Renal cortical epithelial cell (primary cell): ENCODE measurements around the gene DDX39A. TPM values are rescaled to one million over a fixed set of nuclear protein-coding genes. Genes with fewer than 3 reads are reported as not detected.
A peak's percentile ranks its signal among the peaks of the same experiment; 100 is the strongest.
"Not testable (repeated sequence)": the region's sequence is repeated elsewhere in the genome, so short reads cannot be mapped to it uniquely, and the experiment has no call there.

Source experiments
- DNase-seq: peaks from one replicate; pipeline ENCODE4 v3.0.0-alpha.2; 2011; ENCODE audit warnings: low read depth
- total RNA-seq: library from RNA; depleted of rRNA; stranded (reverse); fragments of >200 nt; gene quantifications from 2 replicates; pipeline ENCODE4 v1.2.3, GENCODE V29; 2014

Gene DDX39A
- total RNA-seq, 1 donor from 2014 or later: 32.6 TPM

- DNase-seq: no peak
Observed at GRCh38 chr19:14408491-14409145, 10.5 kb downstream of the DDX39A start.

DNA sequence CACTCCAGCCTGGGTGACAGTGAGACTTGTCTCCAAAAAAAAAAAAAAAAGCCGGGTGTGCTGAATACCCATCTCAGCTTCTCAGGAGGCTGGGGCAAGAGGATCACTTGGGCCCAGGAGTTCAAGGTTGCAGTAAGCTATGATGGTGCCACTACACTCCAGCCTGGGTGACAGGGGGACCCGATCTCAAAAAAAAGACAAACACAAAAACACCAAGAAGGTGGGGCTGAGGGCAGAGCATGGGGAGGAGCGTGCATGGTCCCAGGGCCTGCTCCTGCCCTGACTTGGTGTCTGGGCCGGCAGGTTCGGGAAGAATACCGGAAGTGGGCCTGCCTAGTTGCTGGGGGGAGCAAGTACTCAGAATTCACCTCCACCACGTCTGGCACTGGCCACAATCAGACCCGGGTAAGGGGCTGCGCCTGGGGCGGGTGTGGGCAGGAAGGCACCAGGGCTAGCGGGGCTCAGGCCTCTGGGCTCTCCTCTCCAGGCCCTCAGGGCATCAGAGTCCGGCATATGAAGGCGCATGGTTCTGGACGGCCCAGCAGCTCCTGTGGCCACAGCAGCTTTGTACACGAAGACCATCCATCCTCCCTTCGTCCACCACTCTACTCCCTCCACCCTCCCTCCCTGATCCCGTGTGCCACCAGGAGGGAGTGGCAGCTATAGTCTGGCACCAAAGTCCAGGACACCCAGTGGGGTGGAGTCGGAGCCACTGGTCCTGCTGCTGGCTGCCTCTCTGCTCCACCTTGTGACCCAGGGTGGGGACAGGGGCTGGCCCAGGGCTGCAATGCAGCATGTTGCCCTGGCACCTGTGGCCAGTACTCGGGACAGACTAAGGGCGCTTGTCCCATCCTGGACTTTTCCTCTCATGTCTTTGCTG is 11.3 kb downstream of the DDX39A start:
- DNase-seq: no peak

DNA sequence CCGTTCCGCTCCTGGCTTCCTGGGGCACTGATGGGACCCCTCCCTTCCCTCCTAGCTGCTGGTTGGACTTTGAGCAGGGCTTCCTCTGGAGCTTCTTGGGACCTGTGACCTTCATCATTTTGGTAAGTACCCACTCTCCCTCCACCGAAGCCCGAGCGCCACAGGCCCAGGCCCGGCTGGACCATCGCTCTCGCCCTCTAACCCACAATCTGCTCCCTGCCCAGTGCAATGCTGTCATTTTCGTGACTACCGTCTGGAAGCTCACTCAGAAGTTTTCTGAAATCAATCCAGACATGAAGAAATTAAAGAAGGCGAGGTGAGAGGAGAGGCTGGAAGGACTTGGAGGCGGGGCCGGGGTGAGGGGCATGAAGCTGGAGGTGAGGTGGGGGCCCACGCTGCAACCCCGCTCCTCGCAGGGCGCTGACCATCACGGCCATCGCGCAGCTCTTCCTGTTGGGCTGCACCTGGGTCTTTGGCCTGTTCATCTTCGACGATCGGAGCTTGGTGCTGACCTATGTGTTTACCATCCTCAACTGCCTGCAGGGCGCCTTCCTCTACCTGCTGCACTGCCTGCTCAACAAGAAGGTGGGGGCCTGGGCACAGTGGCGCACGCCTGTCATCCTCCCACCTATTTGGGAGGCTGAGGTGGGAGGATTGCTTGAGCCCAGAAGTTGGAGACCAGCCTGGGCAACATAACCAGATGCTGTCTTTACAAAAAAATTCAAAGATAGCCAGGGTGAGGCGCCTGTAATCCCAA is 12.3 kb downstream of the DDX39A start:
- DNase-seq: no peak

DNA sequence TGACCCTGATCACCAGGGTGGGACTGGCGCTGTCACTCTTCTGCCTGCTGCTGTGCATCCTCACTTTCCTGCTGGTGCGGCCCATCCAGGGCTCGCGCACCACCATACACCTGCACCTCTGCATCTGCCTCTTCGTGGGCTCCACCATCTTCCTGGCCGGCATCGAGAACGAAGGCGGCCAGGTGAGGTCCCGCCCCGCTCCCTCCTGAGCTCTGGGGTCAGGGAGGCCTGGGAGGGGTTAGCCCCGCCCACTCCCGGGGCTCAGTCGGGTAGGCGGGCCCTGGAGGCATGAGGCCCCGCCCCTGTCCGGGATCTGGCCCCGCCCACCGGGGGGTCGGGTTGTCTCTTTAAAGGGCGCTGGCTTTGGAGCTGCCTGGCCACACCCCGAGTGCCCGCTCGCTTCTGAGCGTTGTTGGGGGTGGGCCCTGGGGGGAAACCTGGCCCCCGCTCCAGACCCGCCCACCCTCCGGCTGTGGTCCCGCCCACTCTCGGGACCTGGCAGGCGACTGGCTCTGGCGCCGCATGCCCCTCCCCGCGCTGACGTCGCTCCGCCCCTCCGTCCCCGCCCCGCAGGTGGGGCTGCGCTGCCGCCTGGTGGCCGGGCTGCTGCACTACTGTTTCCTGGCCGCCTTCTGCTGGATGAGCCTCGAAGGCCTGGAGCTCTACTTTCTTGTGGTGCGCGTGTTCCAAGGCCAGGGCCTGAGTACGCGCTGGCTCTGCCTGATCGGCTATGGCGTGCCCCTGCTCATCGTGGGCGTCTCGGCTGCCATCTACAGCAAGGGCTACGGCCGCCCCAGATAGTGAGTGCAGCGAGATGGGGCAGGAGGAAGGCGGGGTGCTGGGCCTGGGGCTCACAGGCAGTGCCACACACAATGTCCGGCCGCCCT is 13.1 kb downstream of the DDX39A start:
- peak; percentile 65 for DNase-seq

DNA sequence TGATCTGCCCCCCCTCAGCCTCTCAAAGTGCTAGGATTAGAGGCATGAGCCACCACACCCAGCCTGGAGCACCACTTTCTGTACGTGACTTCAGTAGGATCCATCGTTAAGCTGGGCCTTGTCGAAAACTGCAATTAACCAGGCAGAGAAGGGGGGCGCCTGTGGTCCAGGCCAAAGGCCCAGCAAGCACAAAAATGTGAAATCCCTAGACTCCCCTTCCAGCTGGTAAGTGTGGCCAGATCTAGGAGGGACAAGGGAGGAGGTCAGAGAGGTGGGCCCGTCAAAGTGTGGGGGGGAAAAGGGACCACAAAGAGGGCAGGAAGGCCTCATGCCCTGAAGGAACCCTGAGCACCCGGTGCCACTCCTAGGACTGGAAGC is 13.8 kb downstream of the DDX39A start:
- DNase-seq: no peak

GRCh38 chr19:14404312-14404711 is 14.8 kb downstream of the DDX39A start:
- no peak for DNase-seq

DNA sequence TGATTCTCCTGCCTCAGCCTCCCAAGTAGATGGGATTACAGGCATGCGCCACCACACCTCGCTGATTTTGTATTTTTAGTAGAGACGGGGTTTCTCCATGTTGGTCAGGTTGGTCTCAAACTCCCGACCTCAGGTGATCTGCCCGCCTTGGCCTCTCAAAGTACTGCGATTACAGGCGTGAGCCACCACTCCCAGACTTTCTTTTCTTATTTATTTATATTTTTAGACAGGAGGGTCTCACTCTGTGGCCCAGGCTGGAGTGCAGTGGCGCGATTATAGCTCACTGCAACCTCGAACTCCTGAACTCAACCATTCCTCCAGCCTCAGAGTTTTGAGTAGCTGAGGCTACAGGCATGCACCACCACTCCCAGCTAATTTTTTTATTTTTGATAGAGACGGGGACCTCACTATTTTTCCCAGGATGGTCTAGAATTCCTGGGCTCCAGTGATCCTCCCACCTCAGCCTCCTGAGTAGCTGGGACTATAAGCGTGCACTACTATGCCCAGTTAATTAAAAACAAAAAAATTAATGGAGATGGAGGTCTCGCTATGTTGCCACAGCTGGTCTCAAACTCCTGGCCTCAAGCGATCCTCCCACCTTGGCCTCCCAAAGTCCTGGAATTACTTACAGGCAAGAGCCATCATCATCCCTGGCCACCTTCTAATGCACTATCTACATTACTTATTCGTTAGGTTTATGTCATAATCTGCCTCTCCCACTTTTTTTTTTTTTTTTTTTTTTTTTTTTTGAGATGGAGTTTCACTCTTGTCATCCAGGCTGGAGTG is 15.8 kb downstream of the DDX39A start:
- not testable (repeated sequence) for DNase-seq

DNA sequence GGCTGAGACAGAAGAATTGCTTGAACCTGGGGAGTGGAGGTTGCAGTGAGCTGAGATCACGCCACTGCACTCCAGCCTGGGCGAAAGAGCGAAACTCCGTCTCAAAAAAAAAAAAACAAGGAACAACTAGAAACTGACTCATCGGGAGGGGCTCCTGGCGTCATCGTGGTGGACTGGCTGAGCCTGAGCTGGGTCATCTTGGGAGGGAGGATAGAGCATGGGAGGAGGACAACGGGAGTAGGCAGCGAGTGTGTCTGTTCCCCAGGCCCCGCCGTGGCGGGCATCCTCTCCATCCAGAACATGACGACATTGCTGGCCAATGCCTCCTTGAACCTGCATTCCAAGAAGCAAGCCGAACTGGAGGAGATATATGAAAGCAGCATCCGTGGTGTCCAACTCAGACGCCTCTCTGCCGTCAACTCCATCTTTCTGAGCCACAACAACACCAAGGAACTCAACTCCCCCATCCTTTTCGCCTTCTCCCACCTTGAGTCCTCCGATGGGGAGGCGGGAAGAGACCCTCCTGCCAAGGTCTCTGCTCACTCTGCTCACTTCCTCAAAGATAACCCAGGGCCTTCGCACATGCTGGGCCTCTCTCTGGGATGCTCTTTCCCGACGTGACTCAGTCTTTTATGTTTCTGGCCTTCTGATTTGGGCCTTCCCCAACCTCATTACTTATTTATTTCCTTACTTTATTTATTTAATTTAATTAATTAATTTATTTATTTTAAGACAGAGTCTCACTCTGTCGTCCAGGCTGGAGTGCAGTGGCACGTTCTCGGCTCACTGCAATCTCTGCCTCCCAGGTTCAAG is 16.6 kb downstream of the DDX39A start:
- no peak for DNase-seq

DNA sequence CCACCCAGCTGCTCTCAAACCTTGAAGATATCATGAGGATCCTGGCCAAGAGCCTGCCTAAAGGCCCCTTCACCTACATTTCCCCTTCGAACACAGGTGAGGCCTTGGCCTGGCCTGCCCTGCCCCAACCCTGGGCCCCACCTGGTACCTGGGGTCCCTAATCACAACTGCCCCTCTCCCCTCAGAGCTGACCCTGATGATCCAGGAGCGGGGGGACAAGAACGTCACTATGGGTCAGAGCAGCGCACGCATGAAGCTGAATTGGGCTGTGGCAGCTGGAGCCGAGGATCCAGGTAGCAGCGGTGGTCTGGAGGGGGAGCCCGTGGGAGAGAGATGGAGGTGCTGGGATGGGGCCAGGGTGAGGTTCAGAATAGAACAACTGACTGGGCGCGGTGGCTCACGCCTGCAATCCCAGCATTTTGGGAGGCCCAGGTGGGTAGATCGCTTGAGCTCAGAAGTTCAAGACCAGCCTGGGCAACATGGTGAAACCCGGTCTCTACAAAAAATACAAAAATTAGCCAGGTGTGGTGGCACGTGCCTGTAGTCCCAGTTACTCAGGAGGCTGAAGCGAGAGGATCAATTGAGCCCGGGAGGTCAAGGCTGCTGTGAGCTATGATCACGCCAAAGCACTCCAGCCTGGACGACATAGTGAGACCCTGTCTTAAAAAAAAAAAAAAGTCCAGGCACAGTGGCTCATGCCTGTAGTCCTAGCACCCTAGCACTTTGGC is 17.5 kb downstream of the DDX39A start:
- DNase-seq: no peak

DNA sequence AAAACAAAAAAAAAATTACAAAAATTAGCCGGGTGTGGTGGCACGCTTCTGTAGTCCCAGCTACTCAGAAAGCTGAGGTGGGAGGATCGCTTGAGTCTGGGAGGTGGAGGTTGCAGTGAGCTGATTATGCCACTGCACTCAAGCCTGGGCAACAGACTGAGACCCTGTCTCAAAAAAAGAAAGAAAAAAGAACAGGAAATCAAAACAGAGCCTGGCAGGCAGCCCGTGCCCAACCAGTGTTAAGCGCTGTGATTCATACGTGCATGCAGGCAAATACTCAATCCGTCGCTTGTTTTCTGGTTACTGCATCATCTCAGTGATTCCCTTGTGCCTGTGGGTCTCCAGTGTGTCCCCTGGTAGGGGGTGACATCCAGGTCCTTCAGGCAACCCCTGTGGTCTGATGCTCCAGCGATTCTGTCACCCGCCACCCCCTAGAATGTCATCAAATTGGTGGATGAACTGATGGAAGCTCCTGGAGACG is 18.1 kb downstream of the DDX39A start:
- DNase-seq: peak; percentile 64

DNA sequence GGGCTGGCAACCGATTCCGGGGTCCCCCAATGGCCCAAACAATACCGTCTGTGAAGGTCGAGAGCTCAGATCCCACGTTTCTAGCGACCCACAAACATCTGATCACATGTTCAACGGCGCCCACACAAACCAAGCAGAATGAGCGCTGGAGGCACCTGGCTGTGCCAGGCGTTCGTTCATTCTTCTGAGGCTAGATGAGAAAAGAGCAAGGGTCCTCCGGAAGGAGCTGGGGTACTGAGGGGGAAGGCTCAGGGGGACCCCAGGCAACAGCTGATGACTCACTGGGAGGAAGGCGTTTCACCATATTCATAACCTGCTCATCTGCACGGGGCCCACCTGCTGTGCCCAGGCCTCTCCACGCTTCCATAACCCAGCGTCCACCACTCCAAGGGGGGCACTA is 22.0 kb downstream of the DDX39A start:
- not testable (repeated sequence) for DNase-seq

GRCh38 chr19:14396730-14397129 is 22.4 kb downstream of the DDX39A start:
- not testable (repeated sequence) for DNase-seq

DNA sequence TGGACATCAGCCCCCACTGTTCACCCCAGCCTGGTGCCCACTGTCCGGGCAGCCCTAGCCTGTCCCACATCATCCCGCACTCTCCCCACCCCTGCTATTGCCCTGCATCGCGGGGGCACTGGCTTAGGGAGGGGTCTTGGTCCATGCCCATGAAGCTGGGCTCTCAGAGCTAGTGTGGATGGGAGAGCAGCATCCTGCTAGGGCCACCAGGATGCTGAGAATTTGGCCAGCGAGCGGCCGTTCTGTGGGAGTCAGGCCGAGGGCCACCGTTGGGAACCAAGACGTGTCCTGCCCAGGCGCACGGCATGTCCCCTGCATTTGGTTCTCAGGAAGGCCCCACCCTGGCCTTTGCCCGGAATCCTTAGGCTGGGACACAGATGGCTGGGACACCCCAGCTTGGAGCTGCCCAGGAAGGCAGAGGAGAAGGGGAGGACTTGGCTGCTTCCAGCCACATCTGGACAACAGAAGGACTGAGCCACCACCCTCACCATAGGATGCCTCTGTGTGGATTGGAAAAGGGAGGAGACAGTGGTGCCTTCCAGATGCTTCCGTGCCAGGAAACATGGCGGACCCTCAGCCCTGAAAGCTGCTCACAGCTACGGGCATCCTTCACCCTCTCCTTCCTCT is 23.3 kb downstream of the DDX39A start:
- DNase-seq: no peak

DNA sequence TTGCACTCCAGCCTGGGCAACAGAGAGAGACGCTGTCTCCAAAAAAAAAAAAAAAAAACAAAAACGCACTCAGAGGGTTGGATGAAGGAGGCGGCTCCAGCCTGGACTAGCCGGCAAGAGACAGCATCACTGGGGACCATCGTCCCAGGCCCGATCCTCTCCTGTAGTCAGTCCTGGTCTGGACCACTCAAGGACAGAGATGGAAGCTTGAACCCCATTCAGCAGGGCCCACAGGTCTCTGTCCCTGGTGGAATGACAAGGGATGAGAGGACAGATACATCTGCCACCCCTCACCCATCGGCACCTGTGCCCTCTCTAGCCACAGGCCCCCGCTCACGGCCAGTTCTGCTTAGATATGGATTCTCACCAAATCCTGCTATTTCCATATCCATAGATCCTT is 23.9 kb downstream of the DDX39A start:
- DNase-seq: no peak

DNA sequence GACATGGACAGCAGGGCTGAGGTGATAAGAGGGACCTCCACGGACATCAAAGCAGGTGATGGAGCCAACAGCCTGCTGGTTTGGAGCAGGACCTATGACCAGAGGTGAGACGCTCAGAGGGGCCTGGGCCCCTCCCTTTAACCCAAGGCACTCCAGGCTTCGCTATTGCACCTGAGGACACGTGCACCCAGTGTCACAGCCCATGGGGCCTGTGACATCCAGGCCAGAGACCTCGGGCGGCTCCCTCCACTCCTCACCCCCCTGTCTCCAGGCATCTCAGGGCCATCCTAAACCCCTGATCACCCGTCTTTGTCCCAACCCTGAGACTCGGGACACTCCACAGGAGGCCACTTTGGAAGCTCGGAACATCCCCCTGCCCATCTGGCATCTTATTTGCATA is 25.0 kb downstream of the DDX39A start:
- no peak for DNase-seq

- no peak for DNase-seq
Observed at GRCh38 chr19:14393329-14393728, 25.8 kb downstream of the DDX39A start.

DNA sequence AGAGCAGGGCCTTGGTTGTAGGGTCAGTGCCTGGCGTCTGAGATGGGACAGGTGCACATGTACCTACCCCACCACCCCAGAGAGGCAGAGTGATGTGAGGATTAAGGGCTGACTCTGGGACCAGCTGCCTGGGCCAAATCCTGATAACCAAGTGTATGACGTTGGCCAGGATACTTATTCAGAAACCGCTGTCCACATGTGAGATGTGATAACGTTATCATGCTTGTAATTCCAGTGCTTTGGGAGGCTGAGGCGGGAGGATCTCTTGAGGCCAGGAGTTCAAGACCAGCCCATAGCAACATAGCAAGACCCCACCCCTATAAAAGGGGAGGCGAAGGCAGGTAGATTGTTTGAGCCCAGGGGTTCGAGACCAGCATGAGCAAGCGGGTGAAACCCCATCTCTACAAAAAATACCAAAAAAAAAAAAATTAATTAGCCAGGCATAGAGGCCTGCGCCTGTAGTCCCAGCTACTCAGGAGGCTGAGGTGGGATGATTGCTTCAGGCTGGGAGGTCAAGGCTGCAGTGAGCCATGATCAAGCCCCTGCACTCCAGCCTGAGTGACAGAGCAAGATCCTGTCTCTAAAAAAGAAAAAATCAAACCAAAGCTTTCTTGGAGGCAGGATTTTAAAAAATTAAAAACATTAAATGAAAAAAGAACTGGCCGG is 27.9 kb downstream of the DDX39A start:
- no peak for DNase-seq

DNA sequence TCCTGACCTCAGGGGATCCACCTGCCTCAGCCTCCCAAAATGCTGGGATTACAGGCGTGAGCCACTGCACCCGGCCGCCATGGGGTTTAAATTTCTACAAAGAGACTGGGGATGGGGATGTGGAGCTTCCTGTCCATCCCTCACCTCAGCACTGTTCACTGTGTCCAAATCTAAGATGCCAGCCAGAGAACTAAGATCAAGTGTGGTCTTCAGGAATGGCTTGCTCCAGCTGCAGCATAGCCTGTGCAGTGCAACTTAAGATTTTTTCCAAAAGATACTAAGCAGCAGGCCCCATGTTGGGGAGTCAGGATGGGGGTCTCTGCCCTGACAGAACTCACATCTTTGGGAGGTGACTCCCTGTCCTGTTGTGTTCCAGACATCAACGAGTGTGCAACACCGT is 28.6 kb downstream of the DDX39A start:
- no peak for DNase-seq
